Measurements from ENCODE around the gene FCRL3. TPM values are rescaled to one million over a fixed set of nuclear protein-coding genes. Genes with fewer than 3 reads are reported as not detected.

FCRL3 gene
- total and polyA plus RNA-seq, 2 of the 4 experiments (the other 2 are of a cell fraction) = not detected

- intact Hi-C loops (cut with micrococcal nuclease) (no loop called here), in situ Hi-C loops (cut with MboI; ENCODE audit: low sequenced_read_pairs) (no loop called here), dilution Hi-C loops (cut with HindIII; ENCODE audit: low sequenced_read_pairs, unreplicated experiment) (no loop called here)
- Histone ChIP-seq H4K91ac (ENCODE audit: insufficient read depth, low read depth, low read length) (no peak overlapping the region), H3K23ac (ENCODE audit: low read depth, low read length) (no peak overlapping the region), H4K20me1 (ENCODE audit: insufficient read depth, low read length) (no peaks in the 10 kb centered on the region), H3K4ac (ENCODE audit: low read depth, low read length) (no peak overlapping the region), H3K36me3 (ENCODE audit: control insufficient read depth, insufficient read depth, low read length) (no peaks in the 10 kb centered on the region), H3K9ac (ENCODE audit: low read depth, low read length) (no peak overlapping the region), H4K5ac (ENCODE audit: low read depth, low read length) (no peak overlapping the region), H3K4me1 (ENCODE audit: control insufficient read depth, insufficient read depth, low read length) (no peaks in the 10 kb centered on the region), H2BK5ac (ENCODE audit: low read depth, low read length, poor library complexity, severe bottlenecking) (no peak overlapping the region), H3K14ac (replicated peaks; ENCODE audit: low read depth, low read length) (no peak overlapping the region), H3K4me2 (ENCODE audit: low read depth, low read length) (no peak overlapping the region), H3K18ac (ENCODE audit: low read depth, low read length) (no peak overlapping the region), H2AFZ (replicated peaks; ENCODE audit: low read length, poor library complexity) (no peak overlapping the region), H3K27ac (ENCODE audit: insufficient read depth, low read length) (no peak overlapping the region), H2BK120ac (ENCODE audit: low read depth, low read length) (no peak overlapping the region), H3K27me3 (ENCODE audit: control insufficient read depth, insufficient read depth, low read length) (no peaks in the 10 kb centered on the region), H2BK20ac (ENCODE audit: low read depth, low read length) (no peak overlapping the region), H3K9me3 (ENCODE audit: control insufficient read depth, insufficient read depth, low read length) (no peaks in the 10 kb centered on the region), H3K56ac (ENCODE audit: extremely low read depth, insufficient read depth, low read length) (no peak overlapping the region), H3K9me1 (ENCODE audit: insufficient read depth, low read length) (no peaks in the 10 kb centered on the region), H2BK15ac (ENCODE audit: low read depth, low read length) (no peak overlapping the region), H2AK9ac (replicated peaks; ENCODE audit: low read depth, low read length, poor library complexity) (no peak overlapping the region), H2AK5ac (ENCODE audit: low read depth, low read length) (no peak overlapping the region), H4K8ac (ENCODE audit: low read depth in 2 of 2, low read length in 2 of 2) (no peak overlapping the region), H3K4me3 (ENCODE audit: insufficient read depth, low read depth, low read length) (no peak overlapping the region), H3K79me1 (ENCODE audit: low read depth in 1 of 2, low read length in 2 of 2) (no peaks in the 10 kb centered on the region)
- ATAC-seq (ENCODE audit: low read depth) (no peak), DNase-seq (no peak)
- ChIA-PET POLR2A (ENCODE audit: unreplicated experiment) (no interaction called here), CTCF (no interaction called here)
- no TSS peak for BruUV-seq (replicated peaks)
- no peak for TF ChIP-seq MAZ (IDR thresholded peaks at IDR 0.05; ENCODE audit: borderline replicate concordance, low read depth, low read length)
- no peak for TF ChIP-seq MAFK (IDR thresholded peaks at IDR 0.05; ENCODE audit: low read depth, low read length)
- TF ChIP-seq ELK1 (IDR thresholded peaks at IDR 0.05; ENCODE audit: borderline replicate concordance, low read depth, low read length) = no peak
- no peak for TF ChIP-seq NFE2L2 (IDR thresholded peaks at IDR 0.05; ENCODE audit: low read depth, low read length)
- no peak for TF ChIP-seq BHLHE40 (IDR thresholded peaks at IDR 0.05; ENCODE audit: low read depth, low read length)
- TF ChIP-seq CTCF (conservative IDR thresholded peaks at IDR 0.05; ENCODE audit: low read depth, low read length) = no peak
These were observed 11.2 kb upstream of the FCRL3 start for GRCh38 chr1:157711802-157712201.
